GM19438 (cell line): ENCODE measurements around the gene RRAS2.
"Not testable (repeated sequence)": the region's sequence is repeated elsewhere in the genome, so short reads cannot be mapped to it uniquely, and the experiment has no call there.

Experiments used
- ATAC-seq: cut with Tn5 transposase; IDR thresholded peaks from one replicate; pipeline ENCODE4 v1.9.1; 2021; ENCODE audit warnings: low read depth; ENCODE audit not compliant: unreplicated experiment

The RRAS2 gene

DNA sequence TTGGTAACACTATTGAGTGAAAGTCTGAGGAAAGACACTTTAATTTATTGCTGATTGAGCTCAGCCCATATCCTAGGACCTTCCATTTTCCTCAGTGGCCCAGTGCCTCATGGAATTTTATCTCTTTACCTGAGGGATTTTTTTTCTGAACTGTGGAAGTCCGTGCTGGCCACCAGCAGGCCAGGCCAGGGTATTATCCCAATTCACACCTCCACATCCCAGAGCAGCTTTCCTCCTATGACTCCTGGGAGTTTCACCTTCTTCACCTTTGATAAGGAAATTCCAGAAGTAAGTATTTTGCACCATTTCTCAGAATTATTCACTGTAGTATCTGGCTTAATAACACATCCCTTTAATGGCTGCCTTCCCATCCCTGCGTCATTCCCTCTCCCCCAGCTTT, 13.0 kb upstream of the RRAS2 start:
- ATAC-seq, result no peak

DNA sequence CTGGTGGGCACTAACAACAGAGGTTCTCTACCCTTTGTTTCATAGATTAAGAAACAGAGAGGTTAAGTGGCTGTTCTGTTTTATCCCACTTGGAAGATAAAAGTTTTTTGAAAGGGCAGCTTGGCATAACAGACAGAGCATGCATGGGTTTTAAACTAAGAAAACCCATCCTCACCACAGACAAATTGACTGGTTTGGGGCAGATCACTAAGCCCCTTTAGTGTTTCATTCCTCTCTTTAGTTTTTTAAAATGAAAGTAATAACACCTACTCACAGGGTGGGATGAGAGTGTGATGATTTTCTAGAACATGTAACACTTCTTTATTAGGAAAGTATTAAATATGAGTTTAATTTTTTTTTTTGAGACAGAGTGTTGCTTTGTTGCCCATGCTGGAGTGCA, 12.3 kb upstream of the RRAS2 start:
- ATAC-seq, result no peak

DNA sequence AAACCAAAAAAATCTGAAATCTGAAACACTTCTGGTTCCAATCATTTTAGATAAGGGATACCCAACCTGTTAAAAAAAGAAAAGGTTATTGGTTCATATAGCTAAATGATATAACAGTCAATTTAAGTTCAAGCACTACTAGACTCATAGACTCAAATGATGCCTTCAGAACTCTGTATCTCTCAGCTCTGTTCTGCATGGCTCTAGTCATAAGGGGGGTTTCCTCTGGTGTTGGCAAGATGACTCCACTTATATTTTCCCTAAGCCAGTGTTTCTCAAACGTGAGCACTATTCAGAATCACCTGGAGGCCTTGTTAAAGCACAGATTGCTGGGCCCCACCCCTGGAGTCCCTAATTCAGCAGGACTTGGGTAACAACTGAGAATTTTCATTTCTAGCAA, 11.5 kb upstream of the RRAS2 start:
- ATAC-seq, result no peak

DNA sequence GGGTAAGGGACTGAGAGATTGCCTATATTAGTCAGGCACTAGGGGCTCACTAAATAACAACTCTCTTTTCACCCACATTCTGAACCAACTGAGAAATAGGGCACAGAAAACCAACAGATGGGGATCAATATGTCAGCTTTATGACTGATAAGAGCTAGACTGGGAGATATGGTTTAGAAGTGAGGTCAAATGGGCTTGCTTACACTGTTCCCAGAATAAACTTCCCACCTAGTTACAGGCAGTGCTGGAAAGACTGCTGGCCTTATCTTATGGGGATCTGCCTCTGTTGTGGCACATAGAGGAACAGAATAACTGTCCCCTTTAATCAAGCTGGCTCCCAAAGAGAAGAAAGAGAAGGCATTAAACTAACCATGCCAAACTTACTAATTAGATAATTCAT, 10.6 kb upstream of the RRAS2 start:
- no peak for ATAC-seq

DNA sequence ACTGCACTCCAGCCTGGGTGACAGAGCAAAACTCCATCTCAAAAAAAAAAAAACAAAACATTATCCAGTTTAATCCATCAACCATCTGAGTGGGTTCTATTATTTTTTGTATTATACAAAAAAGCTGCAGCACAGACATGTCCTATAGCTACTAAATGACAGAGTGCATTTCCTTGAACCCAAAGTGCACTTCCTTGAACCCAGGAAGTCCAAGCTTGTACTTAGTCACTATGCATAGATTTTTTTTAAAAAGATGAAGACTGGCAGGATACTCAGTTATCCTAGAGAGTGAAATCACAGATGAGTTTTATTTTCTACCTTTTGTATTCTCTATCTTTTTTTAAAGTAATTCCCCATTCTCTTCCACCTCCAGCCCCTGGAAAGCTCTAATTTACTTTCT, 8.0 kb upstream of the RRAS2 start:
- no peak for ATAC-seq

DNA sequence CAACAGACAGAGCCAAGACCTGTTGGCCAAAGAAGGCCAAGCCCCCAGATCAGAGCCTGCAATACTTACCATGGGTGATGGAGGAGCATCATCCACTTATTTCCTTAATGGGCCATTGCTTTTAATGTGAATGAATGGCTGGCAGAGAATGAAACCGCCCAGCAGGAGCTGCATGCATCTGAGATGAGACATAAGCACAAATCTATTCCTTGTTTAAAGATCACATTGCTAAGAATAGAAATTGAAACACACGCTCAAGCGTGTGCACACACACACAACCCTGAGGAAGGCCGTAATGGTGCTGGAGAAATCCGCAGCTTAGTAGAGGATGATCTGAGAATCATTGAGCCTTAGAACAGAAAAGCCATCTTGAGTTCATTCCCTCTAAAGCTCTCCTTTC, 5.3 kb upstream of the RRAS2 start:
- no peak for ATAC-seq

DNA sequence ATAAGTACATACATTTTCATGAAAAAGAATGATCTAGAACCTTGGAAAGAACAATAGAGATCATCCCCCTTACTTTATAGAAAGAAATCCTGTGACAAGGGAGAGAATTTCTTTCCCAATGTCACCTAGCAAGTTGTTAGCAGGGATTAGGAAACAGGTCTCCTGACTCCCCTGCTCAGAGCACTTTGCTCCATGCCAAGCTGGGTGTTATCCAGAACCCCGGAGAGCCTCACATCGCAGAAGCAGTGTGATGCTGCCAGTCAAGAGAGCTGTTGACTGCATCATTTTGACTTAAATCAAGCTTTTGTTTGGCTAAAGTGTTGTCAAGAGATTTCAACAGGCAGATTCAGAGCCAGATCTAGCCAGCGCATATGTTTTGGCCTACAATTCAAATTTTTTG, 3.6 kb upstream of the RRAS2 start:
- ATAC-seq, result no peak

DNA sequence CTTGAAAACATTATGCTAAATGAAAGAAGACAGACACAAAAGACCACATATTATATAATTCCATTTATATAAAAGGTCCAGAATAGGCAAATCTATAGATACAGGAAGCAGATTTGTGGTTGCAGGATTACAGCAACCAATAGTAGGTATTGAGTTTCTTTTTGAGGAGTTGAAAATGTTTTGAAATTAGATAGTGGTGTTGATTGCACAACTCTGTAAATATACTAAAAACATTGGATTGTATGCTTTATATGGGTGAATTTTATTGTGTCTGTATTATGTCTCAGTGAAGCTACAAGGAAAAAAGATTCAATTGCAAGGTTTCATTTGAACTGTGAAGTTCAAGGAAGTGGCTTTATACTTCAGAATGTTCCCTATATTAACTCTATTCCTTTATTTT, 3.0 kb upstream of the RRAS2 start:
- no peak for ATAC-seq

DNA sequence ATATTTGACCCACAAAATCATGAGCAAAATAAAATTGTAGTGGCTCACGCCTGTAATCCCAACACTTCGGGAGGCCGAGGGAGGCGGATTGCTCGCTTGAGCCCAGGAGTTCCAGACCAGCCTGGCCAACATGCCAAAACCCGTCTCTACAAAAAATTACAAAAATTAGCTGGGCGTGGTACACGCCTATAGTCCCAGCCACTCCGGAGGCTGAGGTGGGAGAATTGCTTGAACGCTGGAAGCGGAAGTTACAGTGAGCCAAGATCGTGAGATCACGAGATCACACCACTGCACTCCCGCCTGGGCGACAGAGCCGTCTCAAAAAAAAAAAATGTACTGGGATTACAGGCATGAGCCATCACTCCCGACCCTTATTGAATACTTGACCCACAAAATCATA, 2.0 kb upstream of the RRAS2 start:
- no peak for ATAC-seq

DNA sequence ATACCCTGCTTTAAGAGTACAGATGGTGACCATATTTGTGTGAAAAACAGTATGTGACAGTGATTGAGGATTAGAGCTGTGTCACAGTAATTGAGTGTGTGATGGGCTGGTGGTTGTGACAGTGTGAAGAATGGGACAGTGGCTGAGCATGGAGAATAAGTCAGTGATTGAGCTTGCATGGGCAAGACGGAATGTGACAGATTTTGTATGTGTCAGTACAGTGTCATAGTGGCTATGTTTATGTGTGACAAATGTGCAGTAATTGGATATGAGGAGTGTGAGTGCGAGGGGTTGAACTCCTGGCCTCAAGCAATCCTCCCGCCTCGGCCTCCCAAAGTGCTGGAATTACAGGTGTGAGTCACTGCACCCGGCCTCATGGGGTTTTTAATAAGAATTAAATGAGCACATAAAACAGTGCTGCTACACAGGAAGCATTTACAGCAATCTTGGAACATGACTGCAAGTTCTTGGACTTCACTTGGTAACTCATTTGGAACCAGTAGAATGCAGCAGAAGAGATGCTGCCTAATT, 583 bp upstream of the RRAS2 start:
- no peak for ATAC-seq

DNA sequence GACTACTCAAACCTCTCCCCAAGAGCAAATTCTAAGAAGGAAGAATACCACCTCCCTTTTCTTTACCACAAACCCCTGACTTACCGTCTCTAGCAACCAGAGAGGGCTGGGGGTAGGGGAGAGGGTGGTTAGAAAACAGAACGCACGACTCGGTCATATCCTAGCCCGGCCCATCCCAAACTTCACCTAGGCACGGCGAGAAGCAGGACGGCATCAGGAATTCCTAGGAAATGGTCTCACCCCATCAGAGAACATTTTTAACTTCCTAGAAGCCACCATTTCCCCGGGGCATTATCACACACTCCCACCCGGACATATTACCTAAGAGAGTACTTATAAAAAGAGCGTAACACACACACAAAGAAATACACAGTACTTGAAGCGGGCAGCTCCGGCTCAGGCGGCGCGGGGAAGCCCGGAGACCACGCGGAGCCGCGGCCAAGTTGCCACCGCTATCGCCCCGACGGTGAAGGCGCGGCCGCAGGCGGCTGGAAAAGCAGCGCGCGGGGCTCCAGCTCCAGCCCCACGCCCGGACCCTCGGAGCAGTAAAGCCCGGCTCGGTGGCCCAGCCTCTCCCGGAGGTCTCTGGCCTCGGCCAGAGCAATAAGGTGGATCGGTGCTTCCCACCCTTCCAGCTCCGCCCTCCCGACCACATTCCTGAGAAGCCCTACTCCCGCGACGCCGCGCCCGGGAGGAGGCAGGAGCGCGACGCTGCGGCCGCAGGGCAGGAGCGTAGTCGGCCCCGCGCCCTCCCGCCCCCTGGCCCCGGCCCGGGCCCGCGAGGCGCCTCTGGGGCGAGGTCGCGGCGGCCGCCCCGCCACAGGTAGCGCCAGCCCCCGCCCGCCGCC, 878 bp downstream of the RRAS2 start:
- peak; percentile 38 for ATAC-seq

DNA sequence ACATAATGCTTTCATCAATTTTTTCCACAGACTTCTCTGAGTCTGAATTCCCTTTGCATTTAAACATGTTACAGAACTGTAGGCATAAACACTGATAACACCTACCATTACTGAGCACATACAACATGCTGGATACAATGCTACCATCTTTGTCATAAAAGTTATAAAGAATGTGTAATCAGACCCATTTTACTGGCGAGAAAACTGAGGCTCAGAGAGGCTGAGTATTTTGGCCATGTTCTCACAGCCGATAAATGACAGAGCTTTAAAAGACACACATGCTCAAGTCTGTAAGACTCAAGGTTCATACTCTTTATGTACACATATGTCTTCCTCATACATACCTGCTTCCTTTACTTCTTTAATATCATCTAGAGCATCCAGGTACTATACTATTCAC, 2.6 kb downstream of the RRAS2 start:
- ATAC-seq, result no peak

DNA sequence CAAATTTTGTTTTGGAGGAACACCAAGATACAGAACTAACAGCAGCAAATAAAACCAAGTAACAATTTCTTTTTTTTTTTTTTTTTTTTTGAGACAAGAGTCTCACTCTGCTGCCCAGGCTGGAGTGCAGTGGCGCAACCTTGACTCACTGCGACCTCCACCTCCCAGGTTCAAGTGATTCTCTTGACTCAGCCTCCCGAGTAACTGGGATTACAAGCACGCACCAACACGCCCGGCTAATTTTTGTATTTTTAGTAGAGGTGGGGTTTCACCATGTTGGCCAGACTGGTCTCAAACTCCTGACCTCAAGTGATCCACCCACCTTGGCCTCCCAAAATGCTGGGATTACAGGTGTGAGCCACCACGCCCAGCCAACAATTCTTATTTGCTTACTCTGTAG, 4.4 kb downstream of the RRAS2 start:
- not testable (repeated sequence) for ATAC-seq

DNA sequence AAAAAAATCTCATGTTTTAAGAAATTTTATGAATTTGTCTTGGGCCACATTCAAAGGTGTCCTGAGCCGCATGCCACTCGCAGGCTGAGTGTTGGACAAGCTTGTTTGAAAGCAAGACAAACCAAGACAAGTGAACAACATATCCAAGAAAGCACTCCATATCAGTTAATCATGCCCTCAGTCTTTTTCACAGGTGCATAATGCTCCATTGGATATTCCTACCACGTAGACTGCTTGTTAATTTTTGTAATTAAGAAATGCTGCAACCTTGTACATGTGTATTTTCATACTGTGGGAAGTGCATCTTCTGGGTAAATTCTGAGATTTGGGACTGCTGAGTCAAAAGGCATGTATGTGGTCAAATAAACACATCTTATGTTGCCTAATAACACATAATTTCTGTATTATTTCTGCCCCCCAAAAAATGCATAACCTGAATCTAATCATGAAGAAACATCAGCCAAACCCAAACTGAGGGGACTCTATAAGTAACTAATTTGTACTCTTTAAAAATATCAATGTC, 8.2 kb downstream of the RRAS2 start:
- ATAC-seq, result no peak

DNA sequence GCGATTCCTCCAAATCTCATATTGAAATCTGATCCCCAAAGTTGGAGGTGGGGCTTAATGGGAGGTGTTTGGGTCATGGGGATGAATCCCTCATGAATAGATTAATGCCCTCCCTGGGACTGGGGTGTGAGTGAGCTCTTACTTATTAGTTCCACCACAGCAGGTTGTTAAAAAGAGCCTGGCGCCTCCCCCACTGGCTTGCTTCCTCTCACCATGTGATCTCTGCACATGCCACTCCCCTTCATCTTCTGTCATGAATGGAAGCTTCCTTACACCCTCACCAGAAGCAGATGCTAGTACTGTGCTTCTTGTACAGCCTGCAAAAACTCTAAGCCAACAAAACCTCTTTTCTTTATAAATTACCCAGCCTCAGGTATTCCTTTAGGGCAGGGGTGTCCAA, 8.8 kb downstream of the RRAS2 start:
- ATAC-seq, result no peak

DNA sequence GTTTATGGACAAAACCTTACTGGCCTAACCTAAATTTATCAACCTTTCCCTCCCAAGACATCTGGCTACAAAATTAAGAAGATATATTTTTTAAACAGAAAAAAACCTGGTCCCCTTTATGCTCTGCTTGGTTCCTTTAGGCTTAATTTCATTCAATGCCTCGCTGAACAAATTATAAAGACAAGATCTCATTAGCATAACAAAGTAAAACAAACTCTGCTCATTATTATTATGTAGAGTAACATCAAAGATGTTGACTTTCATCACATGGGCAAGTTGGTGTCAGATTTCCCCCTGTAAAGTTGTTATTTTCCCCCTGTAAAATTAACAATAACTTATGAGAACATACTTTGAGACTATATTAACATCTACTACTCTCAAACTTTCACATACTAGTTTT, 11.0 kb downstream of the RRAS2 start:
- no peak for ATAC-seq

DNA sequence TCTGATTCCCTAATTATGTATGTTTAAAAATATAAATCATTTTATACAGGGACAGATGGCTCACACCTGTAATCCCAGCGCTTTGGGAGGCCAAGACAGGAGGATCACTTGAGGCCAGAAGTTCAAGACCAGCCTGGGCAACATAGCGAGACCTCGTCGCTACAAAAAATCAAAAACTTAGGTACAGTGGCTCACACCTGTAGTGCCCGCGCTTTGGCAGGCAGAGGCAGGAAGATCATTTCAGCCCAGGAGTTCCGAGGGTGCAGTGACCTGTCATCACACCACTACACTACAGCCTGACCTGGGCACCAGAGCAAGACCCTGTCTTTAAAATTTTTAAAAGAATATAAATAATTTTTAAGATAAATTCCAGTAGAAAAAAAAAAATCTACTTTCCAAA, 11.5 kb downstream of the RRAS2 start:
- ATAC-seq, result no peak

DNA sequence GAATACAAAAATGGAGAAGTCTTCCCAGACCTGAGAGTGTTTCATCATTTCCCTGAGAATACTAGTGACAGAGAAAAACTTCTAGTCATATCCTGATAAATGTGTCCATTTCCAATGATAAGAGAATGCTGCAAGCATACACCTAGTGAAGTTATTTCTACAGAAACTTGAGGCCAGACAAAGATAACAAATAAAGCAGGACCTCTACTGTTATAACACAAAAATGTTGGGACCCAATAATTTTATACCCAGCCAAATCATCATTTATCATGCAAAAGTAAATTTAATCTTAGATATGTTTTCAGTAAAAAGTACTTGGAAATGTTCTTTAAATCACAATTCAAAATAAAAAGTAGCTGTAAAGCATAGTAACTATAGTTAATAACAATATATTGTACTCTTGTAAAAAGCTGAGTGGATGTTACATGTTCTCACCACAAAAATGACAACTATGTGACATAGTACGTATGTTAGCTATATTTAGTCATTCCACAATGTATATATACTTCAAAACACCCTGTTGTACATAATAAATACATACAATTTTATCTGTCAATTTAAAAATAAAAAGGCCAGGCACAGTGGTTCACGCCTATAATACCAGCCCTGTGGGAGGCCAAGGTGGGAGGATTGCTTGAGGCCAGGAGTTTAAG, 12.6 kb downstream of the RRAS2 start:
- ATAC-seq, result no peak

DNA sequence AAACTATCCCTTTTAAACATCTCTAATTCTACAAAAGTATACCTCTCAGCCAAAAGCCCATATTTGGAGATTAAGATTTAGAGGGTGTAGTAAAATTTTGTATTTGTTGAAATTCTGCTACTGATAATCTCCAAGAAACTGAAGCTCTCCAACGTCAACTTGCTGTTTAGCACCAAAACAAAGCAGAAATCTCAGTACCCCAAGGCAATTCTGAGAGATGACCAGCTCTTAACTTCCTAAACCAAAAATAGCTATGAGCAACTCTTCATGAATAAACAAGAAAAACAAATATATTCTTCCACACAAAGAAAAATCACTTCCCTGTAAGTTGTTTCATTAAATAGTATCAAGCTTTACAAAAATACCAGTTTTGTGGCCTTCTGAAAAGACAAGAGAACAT, 13.3 kb downstream of the RRAS2 start:
- no peak for ATAC-seq

DNA sequence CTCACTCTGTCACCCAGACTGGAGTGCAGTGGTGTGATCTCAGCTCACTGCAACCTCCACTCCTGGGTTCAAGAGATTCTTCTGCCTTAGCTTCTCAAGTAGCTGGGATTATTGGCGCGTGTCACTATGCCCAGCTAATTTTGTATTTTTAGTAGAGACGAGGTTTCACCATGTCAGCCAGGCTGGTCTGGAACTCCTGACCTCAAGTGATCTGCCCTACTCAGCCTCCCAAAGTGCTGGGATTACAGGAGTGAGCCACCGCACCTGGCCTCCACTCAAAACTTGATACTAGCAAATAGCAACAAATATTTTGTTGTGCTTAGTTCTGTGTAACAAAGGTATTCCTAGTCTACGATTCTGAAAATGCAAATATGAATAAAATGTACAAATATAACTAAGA, 14.0 kb downstream of the RRAS2 start:
- ATAC-seq, result not testable (repeated sequence)

DNA sequence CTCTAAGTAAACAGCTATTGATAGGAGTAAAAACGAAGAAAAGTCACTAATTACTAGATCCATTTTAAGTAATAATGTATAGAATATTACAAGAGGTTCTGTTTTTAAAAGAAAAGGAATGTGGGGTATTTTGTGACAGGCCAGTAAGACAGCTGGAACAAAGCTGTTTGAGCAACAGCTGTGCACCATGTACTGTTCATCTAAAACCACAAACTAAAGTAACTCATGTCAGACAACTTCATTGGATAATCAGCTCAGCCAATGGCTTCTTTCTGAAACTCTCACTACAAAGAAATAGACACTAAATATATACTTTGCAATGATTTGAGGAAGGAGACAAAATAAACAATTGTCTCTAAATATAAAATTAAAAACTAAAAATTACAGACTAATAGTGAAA, 16.1 kb downstream of the RRAS2 start:
- ATAC-seq, result no peak

DNA sequence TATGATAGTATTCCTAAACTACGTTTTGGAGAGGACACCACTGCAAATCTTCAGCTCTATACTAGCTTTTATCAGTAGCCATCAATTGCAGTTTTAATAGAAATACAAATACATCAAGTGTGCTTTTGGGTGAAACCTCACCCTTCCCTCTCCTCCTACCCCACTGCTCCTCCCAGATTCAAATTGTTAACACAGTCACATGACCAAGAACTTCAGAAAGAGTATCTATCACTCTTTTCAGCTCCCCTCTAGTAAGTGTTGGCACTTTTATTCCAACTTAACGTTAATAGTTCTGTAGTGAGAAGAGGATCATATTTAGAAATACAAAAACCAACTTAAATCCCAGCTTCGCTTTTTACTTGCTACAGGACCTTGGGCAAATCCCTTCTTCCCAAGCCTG, 17.0 kb downstream of the RRAS2 start:
- ATAC-seq, result no peak
